ENCODE measurements around the gene CERS6. TPM values are rescaled to one million over a fixed set of nuclear protein-coding genes. Genes with fewer than 3 reads are reported as not detected.

Gene CERS6
- total RNA-seq, 1 experiment from 2014 or later = not detected

DNA sequence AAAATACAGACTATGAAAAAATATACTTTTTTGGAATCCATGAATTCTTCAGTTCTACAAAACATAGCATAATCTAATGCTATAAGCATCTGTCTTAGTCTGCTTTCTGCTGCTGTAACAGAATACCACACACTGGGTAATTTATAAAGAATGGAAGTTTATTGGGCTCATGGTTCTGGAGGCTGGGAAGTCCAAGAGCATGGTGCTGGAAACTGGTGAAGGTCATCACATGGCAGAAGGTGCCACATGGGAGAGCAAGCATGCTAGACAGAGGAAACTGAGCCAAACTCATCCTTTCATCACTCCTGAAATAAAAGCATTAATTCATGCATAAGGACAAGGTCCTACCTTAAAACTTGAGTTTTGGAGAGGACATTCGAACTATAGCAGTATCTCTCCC, 319.8 kb downstream of the CERS6 start:
- Histone ChIP-seq H3K4me1 (ENCODE audit: low read length) (no peaks in the 10 kb centered on the region), H4K20me1 (ENCODE audit: insufficient read depth, low read depth, low read length) (no peaks in the 10 kb centered on the region), H3K36me3 (ENCODE audit: insufficient read depth, low read length) (no peaks in the 10 kb centered on the region), H2AFZ (ENCODE audit: low read length) (no peak overlapping the region), H3K9ac (ENCODE audit: low read length) (no peak overlapping the region), H3K4me2 (ENCODE audit: low read depth, low read length, poor library complexity, severe bottlenecking) (no peak overlapping the region), H3K4me3 (ENCODE audit: low read length) (no peak overlapping the region), H3K9me2 (replicated peaks; ENCODE audit: insufficient read depth, low read length) (no peaks in the 10 kb centered on the region), H3K9me3 (ENCODE audit: low read length) (no peaks in the 10 kb centered on the region), H3K27me3 (ENCODE audit: low read length) (no peaks in the 10 kb centered on the region), H3K27ac (ENCODE audit: low read length) (no peak overlapping the region), H3K79me2 (ENCODE audit: low read length) (no peaks in the 10 kb centered on the region)
- DNase-seq = no peak

DNA sequence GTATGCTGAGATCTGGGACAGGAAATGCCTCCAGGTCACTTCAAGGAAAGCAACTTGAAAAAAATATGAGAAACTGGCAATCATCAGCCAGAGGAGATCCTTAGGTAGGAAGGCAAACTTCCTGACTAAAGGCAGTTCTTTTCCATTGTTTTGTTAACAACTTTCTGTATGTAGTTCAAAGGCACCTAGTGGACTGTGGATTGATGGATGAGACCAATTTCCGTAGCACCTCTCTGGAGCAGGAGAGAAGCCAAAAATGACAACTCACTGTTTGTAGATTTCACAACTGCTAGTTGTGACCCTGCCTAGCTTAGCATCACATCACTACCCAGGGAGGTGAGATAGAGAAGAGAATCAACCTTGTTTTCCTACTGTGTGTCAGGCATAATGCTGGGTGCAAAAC, 324.6 kb downstream of the CERS6 start:
- Histone ChIP-seq H3K4me2 (ENCODE audit: low read depth, low read length, poor library complexity, severe bottlenecking) (no peak overlapping the region), H3K9me3 (ENCODE audit: low read length) (no peaks in the 10 kb centered on the region), H3K79me2 (ENCODE audit: low read length) (no peaks in the 10 kb centered on the region), H3K27me3 (ENCODE audit: low read length) (no peaks in the 10 kb centered on the region), H2AFZ (ENCODE audit: low read length) (no peak overlapping the region), H3K4me1 (ENCODE audit: low read length) (no peaks in the 10 kb centered on the region), H3K36me3 (ENCODE audit: insufficient read depth, low read length) (no peaks in the 10 kb centered on the region), H4K20me1 (ENCODE audit: insufficient read depth, low read depth, low read length) (no peaks in the 10 kb centered on the region), H3K27ac (ENCODE audit: low read length) (no peak overlapping the region), H3K4me3 (ENCODE audit: low read length) (no peak overlapping the region), H3K9ac (ENCODE audit: low read length) (no peak overlapping the region), H3K9me2 (replicated peaks; ENCODE audit: insufficient read depth, low read length) (no peaks in the 10 kb centered on the region)
- no peak for DNase-seq

DNA sequence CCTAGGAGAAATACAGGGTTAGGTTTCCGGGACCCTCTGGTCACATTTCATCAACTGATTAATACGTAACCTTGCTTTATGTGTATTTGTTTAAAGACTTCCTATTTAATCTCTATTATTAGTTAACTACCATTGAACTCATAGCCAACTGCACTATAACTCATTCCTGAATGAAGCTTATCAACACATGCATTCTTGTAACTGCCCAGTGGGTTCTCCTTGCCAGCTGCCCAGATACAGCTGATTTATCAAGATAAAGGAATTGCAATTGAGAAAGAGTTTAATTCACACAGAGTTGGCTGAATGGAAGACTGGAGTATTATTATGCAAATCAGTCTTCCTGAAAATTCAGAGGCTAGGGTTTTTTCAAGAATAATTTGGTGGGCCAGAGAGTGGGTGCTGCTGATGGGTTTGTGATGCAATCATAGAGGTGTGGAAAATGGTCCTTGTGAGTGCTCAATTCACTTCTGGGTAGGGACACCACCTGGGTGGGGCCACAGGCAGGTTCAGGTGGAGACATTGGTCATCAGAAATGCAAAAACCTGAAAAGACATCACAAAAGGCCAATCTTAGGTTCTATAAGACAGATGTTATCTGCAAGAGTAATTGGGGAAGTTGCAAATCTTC, 325.2 kb downstream of the CERS6 start:
- Histone ChIP-seq H3K27me3 (ENCODE audit: low read length) (no peaks in the 10 kb centered on the region), H3K9me2 (replicated peaks; ENCODE audit: insufficient read depth, low read length) (no peaks in the 10 kb centered on the region), H4K20me1 (ENCODE audit: insufficient read depth, low read depth, low read length) (no peaks in the 10 kb centered on the region), H3K9me3 (ENCODE audit: low read length) (no peaks in the 10 kb centered on the region), H2AFZ (ENCODE audit: low read length) (no peak overlapping the region), H3K36me3 (ENCODE audit: insufficient read depth, low read length) (no peaks in the 10 kb centered on the region), H3K9ac (ENCODE audit: low read length) (no peak overlapping the region), H3K4me2 (ENCODE audit: low read depth, low read length, poor library complexity, severe bottlenecking) (no peak overlapping the region), H3K27ac (ENCODE audit: low read length) (no peak overlapping the region), H3K4me1 (ENCODE audit: low read length) (no peaks in the 10 kb centered on the region), H3K79me2 (ENCODE audit: low read length) (no peaks in the 10 kb centered on the region), H3K4me3 (ENCODE audit: low read length) (no peak overlapping the region)
- no peak for DNase-seq

DNA sequence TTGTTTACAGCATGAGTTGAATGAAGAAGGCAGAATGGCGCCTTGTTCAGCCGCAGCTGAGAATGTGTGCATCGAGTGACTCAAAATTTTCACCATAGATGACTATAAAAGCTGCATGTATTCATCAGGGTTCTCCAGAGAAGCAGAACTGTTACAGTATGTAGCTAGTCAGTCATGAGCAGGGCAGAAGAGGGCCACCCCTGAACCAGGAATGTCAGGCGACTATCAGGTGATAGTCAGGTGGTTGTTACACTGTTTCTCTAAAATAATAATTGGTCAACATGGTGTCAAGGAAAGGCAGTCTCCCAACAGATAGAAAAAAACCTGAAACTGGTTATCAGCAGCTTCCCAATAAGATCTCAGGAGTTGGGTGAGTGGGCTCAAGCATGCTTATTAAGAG, 326.2 kb downstream of the CERS6 start:
- no peak overlapping the region for H3K4me3 ChIP-seq (ENCODE audit: low read length)
- DNase-seq = no peak

DNA sequence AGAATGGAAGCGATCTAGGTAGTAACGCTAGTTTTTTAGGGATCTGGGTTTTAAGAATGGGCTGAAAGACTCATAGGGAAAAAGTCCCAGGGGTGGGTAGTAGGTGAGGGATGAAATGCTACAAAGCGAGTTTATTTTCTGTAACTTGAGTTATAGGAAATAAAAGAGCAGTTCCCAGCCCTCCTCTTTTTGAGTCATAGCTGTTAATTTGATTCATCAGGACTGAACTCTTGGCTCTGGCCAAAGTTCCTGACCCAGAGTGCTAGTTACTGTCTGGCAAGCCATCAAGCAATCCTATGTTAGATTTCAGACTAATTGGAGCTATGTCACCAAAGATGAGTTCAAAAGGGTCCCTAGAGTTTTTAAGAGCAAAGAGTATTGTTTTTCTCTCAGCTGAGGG, 328.9 kb downstream of the CERS6 start:
- H3K4me2 ChIP-seq (ENCODE audit: low read depth, low read length, poor library complexity, severe bottlenecking) = no peak overlapping the region
- no peaks in the 10 kb centered on the region for H3K9me3 ChIP-seq (ENCODE audit: low read length)
- H3K36me3 ChIP-seq (ENCODE audit: insufficient read depth, low read length) = no peaks in the 10 kb centered on the region
- no peaks in the 10 kb centered on the region for H3K27me3 ChIP-seq (ENCODE audit: low read length)
- no peak overlapping the region for H3K27ac ChIP-seq (ENCODE audit: low read length)
- no peaks in the 10 kb centered on the region for H4K20me1 ChIP-seq (ENCODE audit: insufficient read depth, low read depth, low read length)
- no peak overlapping the region for H3K9ac ChIP-seq (ENCODE audit: low read length)
- no peaks in the 10 kb centered on the region for H3K4me1 ChIP-seq (ENCODE audit: low read length)
- H3K4me3 ChIP-seq (ENCODE audit: low read length) = no peak overlapping the region
- no peaks in the 10 kb centered on the region for H3K79me2 ChIP-seq (ENCODE audit: low read length)
- DNase-seq = no peak
- H2AFZ ChIP-seq (ENCODE audit: low read length) = no peak overlapping the region
- no peaks in the 10 kb centered on the region for H3K9me2 ChIP-seq (replicated peaks; ENCODE audit: insufficient read depth, low read length)

More for the DNA sequence above, 326.2 kb downstream of the CERS6 start:
- no peaks in the 10 kb centered on the region for H4K20me1 ChIP-seq (ENCODE audit: insufficient read depth, low read depth, low read length)
- H2AFZ ChIP-seq (ENCODE audit: low read length) = no peak overlapping the region
- H3K27me3 ChIP-seq (ENCODE audit: low read length) = no peaks in the 10 kb centered on the region
- H3K4me2 ChIP-seq (ENCODE audit: low read depth, low read length, poor library complexity, severe bottlenecking) = no peak overlapping the region
- no peak overlapping the region for H3K27ac ChIP-seq (ENCODE audit: low read length)
- H3K79me2 ChIP-seq (ENCODE audit: low read length) = no peaks in the 10 kb centered on the region
- no peaks in the 10 kb centered on the region for H3K9me2 ChIP-seq (replicated peaks; ENCODE audit: insufficient read depth, low read length)
- no peaks in the 10 kb centered on the region for H3K9me3 ChIP-seq (ENCODE audit: low read length)
- H3K4me1 ChIP-seq (ENCODE audit: low read length) = no peaks in the 10 kb centered on the region
- no peaks in the 10 kb centered on the region for H3K36me3 ChIP-seq (ENCODE audit: insufficient read depth, low read length)
- H3K9ac ChIP-seq (ENCODE audit: low read length) = no peak overlapping the region

DNA sequence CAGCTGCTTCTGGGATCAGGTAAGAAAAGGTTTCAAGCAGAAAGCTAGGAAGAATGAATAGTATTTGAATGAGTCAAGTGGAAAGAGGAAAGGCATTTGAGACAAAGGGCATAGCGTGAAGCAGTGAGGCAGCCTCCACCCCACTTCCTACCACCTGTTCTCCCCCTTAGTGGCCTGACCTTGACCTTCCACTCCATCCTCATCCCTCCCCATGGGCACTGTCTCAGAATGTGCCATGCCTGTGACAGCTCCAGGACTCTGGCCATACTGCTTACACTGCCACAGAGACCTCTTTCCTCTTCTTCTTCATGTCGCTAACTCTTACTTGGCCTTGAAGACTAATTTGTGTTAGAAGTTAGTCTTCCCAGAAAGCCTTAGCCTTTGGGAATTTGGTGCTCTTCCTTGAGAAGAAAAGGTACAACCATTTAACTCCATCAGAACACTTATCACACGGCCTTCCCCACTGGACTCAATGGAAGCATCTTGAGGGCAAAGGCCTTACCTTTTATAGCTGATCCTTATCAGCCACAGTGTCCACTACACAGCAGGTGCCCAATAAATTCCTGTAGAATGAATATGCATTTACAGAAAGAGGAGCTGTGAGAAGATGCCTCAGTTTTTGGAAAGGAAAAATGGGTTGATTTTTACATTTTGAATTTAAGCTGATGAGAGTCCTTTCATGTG, 331.2 kb downstream of the CERS6 start:
- no peaks in the 10 kb centered on the region for H4K20me1 ChIP-seq (ENCODE audit: insufficient read depth, low read depth, low read length)
- H3K9me3 ChIP-seq (ENCODE audit: low read length) = no peaks in the 10 kb centered on the region
- H3K9ac ChIP-seq (ENCODE audit: low read length) = no peak overlapping the region
- DNase-seq = no peak
- H2AFZ ChIP-seq (ENCODE audit: low read length) = no peak overlapping the region
- no peaks in the 10 kb centered on the region for H3K4me1 ChIP-seq (ENCODE audit: low read length)
- no peak overlapping the region for H3K4me2 ChIP-seq (ENCODE audit: low read depth, low read length, poor library complexity, severe bottlenecking)
- H3K79me2 ChIP-seq (ENCODE audit: low read length) = no peaks in the 10 kb centered on the region
- no peaks in the 10 kb centered on the region for H3K36me3 ChIP-seq (ENCODE audit: insufficient read depth, low read length)
- no peak overlapping the region for H3K27ac ChIP-seq (ENCODE audit: low read length)
- no peaks in the 10 kb centered on the region for H3K27me3 ChIP-seq (ENCODE audit: low read length)
- H3K4me3 ChIP-seq (ENCODE audit: low read length) = no peak overlapping the region
- H3K9me2 ChIP-seq (replicated peaks; ENCODE audit: insufficient read depth, low read length) = no peaks in the 10 kb centered on the region

DNA sequence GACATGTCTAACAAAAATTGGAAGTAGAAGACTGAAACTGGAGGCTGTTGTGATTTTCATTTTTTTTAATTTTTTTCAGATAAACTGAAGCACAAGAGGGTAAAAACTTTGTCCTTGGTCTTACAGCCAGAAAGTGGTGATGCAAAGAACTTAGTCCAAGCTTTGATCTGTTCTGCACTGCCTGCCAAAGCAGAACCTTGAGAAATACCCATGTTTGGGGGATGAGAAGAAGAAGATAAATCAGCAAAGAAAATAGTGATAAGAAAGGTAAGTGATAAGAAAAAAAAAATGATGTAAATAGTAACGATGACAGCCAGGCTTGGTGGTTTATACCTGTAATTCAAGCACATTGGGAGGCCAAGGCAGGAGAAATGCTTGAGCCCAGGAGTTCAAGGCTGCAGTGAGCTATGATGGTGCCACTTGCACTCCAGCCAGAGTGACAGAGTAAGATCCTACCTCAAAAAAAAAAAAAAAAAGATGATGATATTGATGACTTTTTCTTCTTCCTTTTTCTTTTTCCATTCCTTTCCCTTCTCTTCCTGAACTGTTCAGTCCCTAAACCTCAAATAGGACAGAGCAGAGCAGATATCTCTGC, 331.8 kb downstream of the CERS6 start:
- H3K9me3 ChIP-seq (ENCODE audit: low read length) = no peaks in the 10 kb centered on the region
- H2AFZ ChIP-seq (ENCODE audit: low read length) = no peak overlapping the region
- no peak overlapping the region for H3K9ac ChIP-seq (ENCODE audit: low read length)
- H3K79me2 ChIP-seq (ENCODE audit: low read length) = no peaks in the 10 kb centered on the region
- H3K27ac ChIP-seq (ENCODE audit: low read length) = no peak overlapping the region
- H3K9me2 ChIP-seq (replicated peaks; ENCODE audit: insufficient read depth, low read length) = no peaks in the 10 kb centered on the region
- H4K20me1 ChIP-seq (ENCODE audit: insufficient read depth, low read depth, low read length) = no peaks in the 10 kb centered on the region
- H3K36me3 ChIP-seq (ENCODE audit: insufficient read depth, low read length) = no peaks in the 10 kb centered on the region
- H3K27me3 ChIP-seq (ENCODE audit: low read length) = no peaks in the 10 kb centered on the region
- no peaks in the 10 kb centered on the region for H3K4me1 ChIP-seq (ENCODE audit: low read length)
- H3K4me2 ChIP-seq (ENCODE audit: low read depth, low read length, poor library complexity, severe bottlenecking) = no peak overlapping the region
- no peak overlapping the region for H3K4me3 ChIP-seq (ENCODE audit: low read length)
- no peak for DNase-seq

DNA sequence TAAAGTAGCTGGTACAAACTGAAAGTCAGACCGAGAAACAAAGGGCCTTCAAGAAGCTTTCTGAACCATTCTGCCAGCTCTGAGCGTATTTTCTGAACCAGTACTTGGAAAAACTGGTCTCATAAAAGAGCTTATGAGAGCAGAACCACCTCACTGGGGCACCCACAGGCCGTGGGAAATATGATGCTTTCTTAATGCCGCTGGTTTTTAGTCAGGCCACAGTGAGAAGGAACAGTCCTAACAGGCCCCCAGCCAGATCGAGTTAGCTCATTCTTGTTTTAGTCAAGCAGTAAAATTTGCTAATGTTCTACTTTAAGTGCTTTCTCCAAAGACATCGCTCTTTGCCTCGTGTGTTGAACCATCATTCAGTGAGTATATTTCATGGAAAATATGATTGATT, 333.7 kb downstream of the CERS6 start:
- no peak overlapping the region for H3K9ac ChIP-seq (ENCODE audit: low read length)
- no peak overlapping the region for H3K27ac ChIP-seq (ENCODE audit: low read length)
- no peaks in the 10 kb centered on the region for H3K9me2 ChIP-seq (replicated peaks; ENCODE audit: insufficient read depth, low read length)
- no peaks in the 10 kb centered on the region for H4K20me1 ChIP-seq (ENCODE audit: insufficient read depth, low read depth, low read length)
- H3K36me3 ChIP-seq (ENCODE audit: insufficient read depth, low read length) = no peaks in the 10 kb centered on the region
- DNase-seq = no peak
- no peak overlapping the region for H2AFZ ChIP-seq (ENCODE audit: low read length)
- no peaks in the 10 kb centered on the region for H3K9me3 ChIP-seq (ENCODE audit: low read length)
- no peak overlapping the region for H3K4me3 ChIP-seq (ENCODE audit: low read length)
- H3K4me1 ChIP-seq (ENCODE audit: low read length) = no peaks in the 10 kb centered on the region
- H3K4me2 ChIP-seq (ENCODE audit: low read depth, low read length, poor library complexity, severe bottlenecking) = no peak overlapping the region
- H3K27me3 ChIP-seq (ENCODE audit: low read length) = no peaks in the 10 kb centered on the region
- no peaks in the 10 kb centered on the region for H3K79me2 ChIP-seq (ENCODE audit: low read length)

Data from Karpas-422 (cell line).